COLO829 (cell line): ENCODE results near the gene DMBT1.

Experiments used
- DNase-seq: peaks from one replicate; pipeline ENCODE4 v3.0.0; 2012; ENCODE audit warnings: low spot score

DMBT1 gene

DNA sequence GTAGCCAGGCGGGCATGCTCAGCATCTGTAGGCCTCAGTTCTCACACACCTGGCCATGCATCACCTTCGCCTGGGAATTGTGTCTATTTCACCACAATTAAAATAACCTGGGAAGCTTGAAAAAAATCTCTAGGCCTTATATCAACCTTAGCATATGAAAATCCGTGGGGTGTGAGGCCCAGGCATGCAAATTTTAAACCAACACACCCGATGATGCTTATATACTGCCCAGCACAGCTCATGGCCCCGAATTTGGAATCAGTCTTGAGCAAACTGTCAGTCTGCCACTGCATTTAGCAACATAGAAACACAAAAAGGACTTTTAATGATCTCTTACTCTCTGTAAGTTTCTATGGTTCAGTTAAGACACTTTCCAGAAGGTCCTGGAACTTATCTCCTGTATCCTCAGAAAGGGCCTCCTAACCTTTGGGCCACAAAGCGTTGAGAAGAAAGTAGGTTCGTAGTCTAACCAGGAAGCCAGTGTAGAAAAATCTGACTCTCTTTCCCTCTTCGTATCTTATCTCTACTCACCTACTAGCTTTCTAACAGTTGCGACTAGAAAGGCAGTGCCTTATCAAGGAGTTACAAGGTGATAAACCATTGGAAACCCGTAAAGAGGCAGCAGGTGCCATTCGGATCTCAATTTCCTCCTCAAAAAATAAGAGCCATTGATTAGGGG is 12.0 kb upstream of the DMBT1 start:
- DNase-seq = no peak

DNA sequence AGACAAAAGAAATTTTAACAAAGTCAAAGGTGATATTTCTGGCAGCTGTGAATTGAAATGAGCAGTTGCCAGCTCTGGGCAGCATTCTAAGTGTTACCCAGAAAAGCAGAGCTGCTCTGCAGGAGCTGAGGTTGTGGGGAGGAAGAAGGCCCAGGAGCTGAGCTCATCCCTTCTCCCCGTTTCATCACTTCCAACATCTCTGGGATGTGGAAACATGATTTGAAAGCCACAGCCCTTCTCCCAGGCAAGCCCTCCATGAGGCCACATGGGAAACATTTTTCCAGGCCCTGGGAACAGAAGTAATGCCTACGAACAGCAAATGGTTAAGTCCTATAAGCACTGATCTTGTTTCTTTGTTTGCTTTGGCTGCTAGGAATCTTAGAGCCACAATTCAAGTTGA is 10.9 kb upstream of the DMBT1 start:
- DNase-seq = no peak

DNA sequence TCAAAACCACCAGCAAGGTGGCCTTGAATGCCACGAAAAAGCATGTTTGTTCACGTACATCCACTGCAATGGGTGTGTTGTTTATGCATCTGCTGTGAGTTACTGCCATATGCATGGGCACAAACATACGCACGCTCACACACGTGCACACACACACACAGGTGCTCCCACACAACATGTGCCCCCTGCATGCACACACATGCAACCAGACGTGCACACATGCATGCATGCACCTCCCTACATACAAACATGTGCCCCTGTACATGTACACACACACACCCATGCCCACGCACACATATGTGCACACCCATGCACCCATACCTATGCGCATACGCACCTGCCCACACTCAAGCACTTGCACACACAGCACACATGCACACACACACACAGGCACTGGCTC is 10.1 kb upstream of the DMBT1 start:
- DNase-seq = no peak

DNA sequence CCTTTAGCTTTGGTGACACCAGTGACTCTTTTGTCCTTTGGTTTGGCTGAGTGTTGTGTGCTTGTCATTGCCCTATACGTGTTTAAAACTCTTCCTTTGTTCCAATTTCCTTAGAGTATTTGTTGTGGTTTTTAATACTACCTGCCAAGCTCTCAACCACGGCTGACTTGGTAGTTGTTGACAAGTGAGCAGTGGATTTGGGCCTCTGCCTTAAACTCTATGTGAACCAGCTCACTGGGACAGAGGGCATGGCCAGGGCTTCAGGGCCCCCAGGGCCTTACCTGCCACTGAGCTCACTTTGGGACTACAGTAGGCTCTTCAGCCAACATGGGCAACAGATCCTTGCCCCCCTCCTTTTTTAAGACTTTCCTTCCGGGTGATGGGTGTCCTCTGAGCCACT is 9.6 kb upstream of the DMBT1 start:
- no peak for DNase-seq

- no peak for DNase-seq
Measured at GRCh38 chr10:122551450-122551849, 9.1 kb upstream of the DMBT1 start.

GRCh38 chr10:122553341-122553740 is 7.2 kb upstream of the DMBT1 start:
- DNase-seq = no peak

DNA sequence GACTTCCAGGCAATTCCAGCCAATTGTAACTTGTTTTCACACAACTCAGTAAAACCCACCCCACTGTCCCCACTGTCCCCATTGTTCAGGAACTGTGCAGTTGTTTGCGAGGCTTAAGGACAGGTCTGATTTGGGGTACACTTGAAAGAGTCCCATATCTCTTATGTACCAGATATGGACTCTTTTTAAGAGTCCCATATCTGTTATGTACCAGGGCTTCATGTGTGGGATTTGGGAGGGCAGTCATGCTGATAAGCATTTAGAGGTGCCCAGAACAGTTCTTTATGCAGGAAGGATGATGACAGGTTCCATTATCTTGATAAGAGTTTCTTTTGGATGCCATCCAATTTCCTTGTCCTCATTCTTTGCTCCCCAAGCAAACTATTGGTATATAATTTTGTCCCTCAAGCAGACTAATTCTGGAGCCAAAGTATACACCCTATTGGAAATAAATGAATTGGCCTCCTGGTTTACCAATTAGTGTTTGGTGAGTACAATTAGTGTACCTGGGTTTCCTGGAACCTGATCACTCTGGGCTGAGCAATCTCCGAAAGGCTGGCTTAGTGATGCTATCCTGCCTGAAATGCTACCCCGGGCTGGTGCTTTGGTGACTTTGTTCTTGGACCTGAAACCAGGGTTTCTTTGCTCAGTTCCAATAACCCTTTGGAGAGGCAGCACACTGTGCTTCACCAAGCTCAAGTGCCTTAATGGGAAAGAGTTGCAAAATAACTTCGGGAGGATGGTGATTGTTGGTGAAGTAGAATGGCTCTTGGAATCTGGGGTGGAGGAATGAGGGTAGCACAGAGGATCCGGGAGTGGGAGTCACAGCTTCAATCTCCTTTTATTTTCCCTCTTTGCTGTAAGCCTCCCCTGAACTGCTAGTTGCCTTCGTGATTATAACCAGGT is 6.2 kb upstream of the DMBT1 start:
- DNase-seq = no peak

GRCh38 chr10:122555442-122555841 is 5.1 kb upstream of the DMBT1 start:
- DNase-seq = no peak

DNA sequence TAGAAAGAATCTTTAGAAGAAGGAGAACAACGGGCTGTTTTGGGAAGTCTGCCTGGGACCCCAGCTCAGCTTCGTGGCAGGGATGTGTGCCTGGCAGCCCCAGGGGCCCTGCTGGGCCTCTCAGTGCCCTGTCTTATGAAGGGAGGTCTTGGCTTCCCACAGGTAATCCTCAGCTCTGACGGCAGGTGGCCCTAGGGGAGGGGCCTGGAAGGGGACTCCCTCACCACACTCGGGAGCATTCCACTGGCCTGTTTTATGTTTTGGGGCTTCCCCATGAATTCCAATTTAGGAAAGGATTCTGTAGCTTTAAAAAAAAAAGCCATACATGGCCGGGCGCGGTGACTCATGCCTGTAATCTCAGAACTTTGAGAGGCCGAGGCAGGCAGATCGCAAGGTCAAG is 3.0 kb upstream of the DMBT1 start:
- DNase-seq = no peak

- no peak for DNase-seq
Measured at GRCh38 chr10:122558452-122558851, 2.1 kb upstream of the DMBT1 start.

DNA sequence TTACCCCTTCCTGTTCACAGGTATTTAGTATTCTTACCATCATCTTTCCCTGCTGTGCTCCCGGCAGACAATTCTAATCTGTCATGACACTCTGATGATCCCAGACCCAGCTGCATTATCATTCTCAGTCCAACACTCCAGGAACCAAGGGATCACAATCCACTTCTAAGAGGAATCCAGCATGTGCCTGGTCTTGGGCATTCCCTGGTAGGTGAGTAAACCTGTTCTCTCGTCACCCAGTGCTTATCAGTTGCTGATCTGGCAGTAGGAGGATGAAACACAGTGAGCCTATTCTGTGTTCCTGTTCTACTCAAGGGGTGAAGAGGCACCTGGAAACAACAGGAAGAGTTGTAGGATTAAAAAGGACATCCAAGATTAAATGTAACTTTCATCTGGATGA is 1.3 kb upstream of the DMBT1 start:
- no peak for DNase-seq

GRCh38 chr10:122561212-122561611 is 658 bp downstream of the DMBT1 start:
- no peak for DNase-seq

GRCh38 chr10:122561792-122562191 is 1.2 kb downstream of the DMBT1 start:
- DNase-seq = no peak

DNA sequence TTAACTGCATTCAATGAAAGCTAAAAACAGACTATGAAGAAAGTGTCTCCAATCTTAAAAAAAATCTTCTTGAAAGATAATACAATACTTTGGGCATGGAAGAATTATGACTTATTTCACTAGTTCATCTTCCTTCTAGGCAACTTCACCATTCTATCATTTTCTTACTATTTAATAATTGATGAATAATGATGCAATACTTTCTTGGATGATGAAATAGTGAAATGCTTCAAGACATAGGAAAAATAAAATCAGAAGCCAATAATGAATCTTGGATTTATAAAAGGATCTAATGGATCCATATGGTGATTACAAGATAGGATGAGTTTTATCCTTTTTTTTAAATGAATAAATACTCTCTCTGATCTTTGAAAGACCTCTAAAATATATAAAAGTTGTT is 4.4 kb downstream of the DMBT1 start:
- no peak for DNase-seq

GRCh38 chr10:122565766-122566206 is 5.2 kb downstream of the DMBT1 start:
- peak; percentile 46 for DNase-seq

GRCh38 chr10:122566632-122567031 is 6.1 kb downstream of the DMBT1 start:
- DNase-seq = no peak

GRCh38 chr10:122567056-122567660 is 6.6 kb downstream of the DMBT1 start:
- DNase-seq = no peak

DNA sequence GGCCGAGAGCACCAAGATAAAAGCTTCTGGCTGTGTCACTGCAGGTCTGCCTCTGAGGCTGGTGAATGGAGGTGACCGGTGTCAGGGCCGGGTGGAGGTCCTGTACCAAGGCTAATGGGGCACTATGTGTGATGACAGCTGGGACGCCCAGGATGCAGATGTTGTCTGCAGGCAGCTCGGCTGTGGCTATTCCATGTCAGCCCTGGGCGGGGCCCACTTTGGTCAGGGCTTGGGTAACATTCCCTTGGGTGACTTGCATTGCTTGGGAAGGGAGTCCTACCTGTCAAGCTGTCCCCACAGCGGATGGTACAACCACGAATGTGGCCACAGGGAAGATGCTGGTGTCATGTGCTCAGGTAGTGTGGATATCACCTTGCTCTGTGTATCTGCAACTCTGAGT is 8.0 kb downstream of the DMBT1 start:
- no peak for DNase-seq

- DNase-seq = no peak
Measured at GRCh38 chr10:122570920-122571319, 10.4 kb downstream of the DMBT1 start.

GRCh38 chr10:122571892-122572291 is 11.3 kb downstream of the DMBT1 start:
- no peak for DNase-seq

DNA sequence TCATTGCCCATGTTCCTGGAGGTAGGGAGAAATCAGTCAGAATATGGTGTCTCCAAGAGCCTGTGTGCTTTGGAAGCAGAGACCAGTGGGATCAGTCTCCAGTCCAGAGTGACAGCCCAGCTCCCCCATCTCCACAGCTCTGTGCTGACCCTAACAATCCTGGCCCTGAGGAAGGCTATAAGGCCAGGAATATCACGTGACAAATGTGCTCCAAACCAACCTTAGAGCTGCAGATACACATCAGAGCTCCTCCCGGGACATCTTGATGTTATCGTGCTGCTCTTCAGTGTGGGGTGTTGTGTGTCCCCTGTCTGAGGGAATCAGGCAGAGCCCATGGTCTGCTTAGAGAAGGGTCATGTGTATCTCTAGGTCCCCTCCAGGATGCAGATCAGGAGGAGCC is 15.2 kb downstream of the DMBT1 start:
- no peak for DNase-seq

- no peak for DNase-seq
Measured at GRCh38 chr10:122576291-122576690, 15.7 kb downstream of the DMBT1 start.

DNA sequence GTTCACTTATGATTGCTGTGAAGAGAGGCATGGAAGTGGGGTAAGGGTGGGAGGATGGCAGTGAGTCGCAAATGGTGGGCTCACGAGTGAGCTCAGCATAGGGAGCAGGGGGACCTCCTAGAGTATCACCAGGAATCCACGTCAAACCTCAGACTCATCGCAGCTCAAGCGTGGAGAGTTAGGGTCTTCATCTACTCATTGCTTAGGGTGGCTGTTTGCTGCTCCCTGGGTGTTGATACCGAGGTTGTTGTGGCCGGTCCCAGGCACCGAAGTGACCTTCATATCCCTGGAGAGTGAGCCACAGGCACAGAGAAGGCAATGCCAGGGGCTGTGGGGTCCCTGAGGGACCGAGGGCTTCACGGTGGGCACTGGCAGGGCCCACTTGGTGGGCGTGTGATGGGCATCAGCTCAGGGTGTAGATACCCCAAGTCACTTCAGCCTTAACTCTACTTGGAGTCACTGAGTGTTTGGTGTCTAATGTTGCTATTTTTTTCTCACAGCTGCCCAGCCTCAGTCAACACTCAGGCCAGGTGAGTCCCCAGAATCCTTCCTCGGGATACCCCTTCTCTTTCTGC is 16.8 kb downstream of the DMBT1 start:
- no peak for DNase-seq
